NCI-H2107 (cell line): ENCODE data around the gene BBOF1.
"Not testable (repeated sequence)": the region's sequence is repeated elsewhere in the genome, so short reads cannot be mapped to it uniquely, and the experiment has no call there.

ENCODE experiments used
- DNase-seq: peaks from one replicate; lab custom pipeline; 2025; lab: John Stamatoyannopoulos, UW

Gene BBOF1

GRCh38 chr14:74018586-74019407, at the start of gene BBOF1, which contains the start of gene ENTPD5:
BBOF1 (plus strand) TSS chr14:74019349; CDS start chr14:74019479, 130 bp downstream.
ENTPD5 (minus strand) TSS chr14:74019288; CDS start chr14:73988102, 31,186 bp downstream.
- peak; percentile 84 for DNase-seq

DNA sequence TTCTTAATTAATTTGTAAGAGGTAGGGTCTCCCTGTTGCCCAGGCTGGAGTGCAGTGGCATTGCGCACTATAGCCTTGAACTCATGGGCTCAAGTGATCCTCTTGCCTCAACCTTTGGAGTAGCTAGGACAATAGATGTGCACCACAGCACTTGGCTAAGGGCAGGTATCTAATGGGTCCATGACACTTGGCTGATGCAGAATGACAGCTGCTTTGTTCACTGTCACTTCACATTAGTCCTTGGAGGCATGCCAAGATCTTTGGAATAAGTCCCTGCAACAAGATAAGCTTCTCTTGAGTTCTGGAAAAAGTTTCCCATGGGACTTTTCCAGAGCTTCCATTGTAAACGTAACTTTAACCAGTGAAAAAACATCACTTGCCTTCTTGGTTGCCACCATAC, 45.7 kb upstream of the BBOF1 start:
- DNase-seq, result peak; percentile 33

DNA sequence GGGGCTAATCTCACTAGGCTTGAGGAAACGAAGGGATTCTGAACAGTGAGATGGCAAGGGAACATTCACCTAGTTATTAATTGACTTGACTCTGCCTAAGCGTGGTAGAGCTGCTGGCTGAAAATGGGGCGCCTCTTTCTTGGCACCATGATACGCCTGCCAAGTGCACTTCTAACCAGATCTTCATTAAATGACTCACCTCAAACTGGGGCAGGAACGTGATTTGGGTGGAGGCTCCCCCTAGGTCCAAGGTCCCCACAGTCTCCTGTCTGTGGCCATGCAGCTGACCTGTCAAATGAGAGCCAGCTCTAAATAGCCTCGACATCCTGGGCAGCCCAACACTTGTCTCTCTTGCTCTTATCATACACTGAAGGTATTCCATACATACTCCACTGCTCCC, 43.0 kb upstream of the BBOF1 start:
- DNase-seq, result no peak

DNA sequence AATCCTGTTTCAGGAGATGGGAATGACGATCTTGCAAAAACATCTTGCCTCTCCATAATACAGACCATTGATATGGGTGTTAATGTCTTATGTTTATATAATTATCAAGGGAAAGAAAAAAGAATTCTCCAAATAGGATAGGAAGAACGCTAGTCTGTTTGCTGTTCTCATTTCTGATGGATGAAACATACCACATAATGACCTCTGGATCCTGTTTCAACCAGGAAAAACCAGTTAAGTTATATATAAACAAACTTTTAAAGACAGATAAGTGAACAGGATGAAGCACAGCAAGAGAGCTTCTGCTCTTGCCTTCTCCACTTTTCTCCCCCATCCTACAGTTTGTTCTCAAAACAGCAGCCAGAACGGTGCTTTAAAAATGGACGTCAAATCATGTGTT, 41.3 kb upstream of the BBOF1 start:
- no peak for DNase-seq

GRCh38 chr14:73988065-73988464, 31.1 kb upstream of the BBOF1 start:
- no peak for DNase-seq

- not testable (repeated sequence) for DNase-seq
Measured at GRCh38 chr14:73988656-73989055, 30.5 kb upstream of the BBOF1 start.

GRCh38 chr14:73991092-73991491, 28.1 kb upstream of the BBOF1 start:
- DNase-seq, result no peak

GRCh38 chr14:73994926-73995325, 24.2 kb upstream of the BBOF1 start:
- not testable (repeated sequence) for DNase-seq

DNA sequence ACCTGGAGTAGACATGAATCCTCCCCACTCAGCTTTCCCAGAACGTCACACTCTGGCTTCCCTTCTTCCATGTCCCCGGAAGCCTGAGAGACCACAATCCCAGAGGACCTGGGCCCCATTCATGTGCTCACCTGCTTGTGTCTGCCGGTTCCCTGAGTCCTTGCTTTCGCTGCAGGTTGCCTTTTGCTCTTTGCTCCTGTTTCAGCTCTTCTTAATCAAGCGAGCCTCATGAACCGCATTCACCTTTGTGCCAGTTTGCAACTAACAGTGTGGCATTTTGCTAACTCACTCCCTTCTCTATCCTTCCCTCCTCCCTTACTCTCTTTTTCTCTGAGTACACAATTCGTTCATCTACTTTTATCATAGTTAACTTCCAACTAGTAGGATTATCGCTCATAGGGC, 23.2 kb upstream of the BBOF1 start:
- peak; percentile 91 for DNase-seq

GRCh38 chr14:73996731-73997107, 22.4 kb upstream of the BBOF1 start:
- no peak for DNase-seq

GRCh38 chr14:73997108-73997943, 21.8 kb upstream of the BBOF1 start:
- DNase-seq, result no peak

- no peak for DNase-seq
Measured at GRCh38 chr14:73997944-73998447, 21.2 kb upstream of the BBOF1 start.

- no peak for DNase-seq
Measured at GRCh38 chr14:73998726-73999125, 20.4 kb upstream of the BBOF1 start.

DNA sequence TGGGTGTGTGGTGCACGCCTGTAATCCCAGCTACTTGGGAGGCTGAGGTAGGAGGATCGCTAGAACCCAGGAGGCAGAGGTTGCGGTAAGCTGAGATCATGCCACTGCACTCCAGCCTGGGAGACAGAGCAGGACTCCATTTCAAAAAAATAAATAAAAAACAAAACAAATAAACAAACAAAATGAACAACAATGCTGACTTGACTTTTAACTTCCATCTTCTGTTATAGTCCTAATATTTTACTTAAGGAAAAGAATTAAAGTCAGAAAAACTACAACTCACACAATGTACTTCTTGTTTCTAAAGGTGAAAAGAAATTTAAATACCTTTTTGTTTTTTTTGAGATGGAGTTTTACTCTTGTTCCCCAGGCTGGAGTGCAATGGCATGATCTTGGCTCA, 13.5 kb upstream of the BBOF1 start:
- DNase-seq, result not testable (repeated sequence)

GRCh38 chr14:74008843-74009499, 10.2 kb upstream of the BBOF1 start:
- DNase-seq, result no peak

DNA sequence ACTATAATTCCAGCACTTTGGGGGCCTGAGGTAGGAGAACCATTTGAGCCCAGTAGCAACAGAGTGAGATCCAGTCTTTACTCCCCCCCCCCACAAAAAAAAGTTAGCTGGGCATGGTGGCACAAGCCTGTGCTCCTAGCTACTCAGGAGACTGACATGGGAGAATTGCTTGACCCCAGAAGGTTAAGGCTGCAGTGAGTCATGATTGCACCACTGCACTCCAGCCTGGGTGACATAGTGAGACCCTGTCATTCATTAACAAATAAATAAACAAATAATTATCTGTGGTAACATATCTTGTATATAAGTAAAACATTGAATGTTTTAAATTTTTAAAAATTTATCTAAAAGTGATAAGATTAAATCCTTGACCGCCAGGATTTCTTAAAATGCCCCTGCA, 4.8 kb upstream of the BBOF1 start:
- no peak for DNase-seq

DNA sequence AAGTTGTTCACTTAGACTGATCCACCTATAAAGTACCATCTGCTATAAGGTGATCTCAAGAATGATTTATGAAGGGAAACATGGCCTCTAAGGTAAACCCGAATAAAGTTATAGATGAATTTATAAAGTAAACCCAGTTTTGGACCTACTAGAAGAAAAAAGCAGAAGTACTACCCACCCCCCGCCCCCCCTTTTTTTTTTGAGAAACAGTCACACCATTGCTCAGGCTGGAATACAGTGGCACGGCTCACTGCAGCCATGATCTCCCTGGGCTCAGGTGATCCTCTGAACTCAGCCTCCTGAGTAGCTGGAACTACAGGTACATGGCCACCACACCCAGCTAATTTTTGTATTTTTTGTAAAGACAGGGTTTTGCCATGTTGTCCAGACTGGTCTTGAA, 4.0 kb upstream of the BBOF1 start:
- no peak for DNase-seq

- DNase-seq, result no peak
Measured at GRCh38 chr14:74015963-74016362, 3.2 kb upstream of the BBOF1 start.

DNA sequence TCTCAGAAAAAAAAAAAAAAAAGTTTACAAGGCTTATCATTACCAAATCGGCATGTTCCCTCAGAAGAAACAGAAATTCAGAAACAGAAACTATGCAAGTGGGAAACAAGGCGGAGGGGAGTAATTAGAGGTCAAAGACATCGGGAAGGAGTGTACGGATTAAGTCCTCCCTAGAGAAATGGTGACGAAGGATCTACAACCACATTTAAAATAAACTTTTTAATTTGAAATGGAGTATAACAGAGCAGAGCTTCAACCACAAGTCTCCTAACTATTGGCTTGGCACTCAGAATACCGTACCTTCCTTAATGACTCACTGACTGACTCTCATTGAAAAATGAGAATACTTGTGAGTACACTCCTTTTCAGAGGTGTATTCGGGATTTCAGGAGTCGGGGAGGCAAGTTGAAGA, 969 bp upstream of the BBOF1 start:
- no peak for DNase-seq

DNA sequence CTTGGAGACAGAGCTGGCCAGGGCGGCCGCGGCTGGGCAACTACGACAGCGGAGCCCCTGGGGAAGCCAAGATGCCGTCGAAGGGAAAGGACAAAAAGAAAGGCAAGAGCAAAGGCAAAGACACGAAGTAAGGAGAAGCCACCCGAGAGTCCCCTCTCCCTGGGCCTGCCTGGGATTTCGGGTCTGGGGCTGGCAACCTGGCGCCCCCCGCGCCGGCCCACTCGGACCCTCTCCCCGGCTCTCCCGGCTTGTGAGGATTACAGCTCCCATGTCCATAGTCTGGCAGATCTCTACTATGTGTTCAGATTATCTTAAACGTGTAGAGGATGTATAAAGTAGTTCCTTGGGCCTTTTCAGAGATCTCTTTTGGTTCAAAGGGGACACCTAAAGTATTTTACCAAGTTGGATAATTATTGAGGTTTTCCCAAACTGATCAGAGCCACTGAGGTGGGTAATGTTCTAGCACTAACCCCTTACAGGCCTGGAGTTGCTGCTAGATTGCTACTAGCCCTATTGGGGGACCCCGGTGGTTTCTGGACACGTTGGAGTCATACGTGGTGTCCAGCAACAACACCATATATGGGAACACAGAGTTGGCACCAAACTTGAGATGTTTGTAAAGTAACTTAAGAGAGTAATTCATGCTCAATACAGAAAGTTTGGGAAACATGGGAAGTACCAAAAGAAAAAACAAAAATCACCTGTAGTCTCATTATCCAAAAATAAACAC, 424 bp downstream of the BBOF1 start:
- no peak for DNase-seq

DNA sequence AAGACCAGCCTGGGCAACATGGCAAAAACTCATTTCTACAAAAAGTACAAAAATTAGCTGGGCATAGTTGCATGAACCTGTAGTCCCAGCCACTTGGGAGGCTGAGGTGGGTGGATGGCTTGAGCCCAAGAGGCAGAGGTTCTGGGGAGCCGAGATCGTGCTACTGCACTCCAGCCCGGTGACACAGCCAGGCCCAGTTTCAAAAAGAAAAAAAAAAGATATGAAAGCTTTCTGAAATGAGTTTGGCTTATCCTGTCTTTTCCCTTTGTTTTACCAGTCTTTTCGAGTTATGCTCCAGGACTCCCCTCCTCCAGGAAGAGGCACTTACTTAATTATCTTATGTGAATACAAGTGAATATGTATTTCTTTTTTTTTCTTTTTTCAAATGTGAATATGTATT, 3.2 kb downstream of the BBOF1 start:
- DNase-seq, result no peak

DNA sequence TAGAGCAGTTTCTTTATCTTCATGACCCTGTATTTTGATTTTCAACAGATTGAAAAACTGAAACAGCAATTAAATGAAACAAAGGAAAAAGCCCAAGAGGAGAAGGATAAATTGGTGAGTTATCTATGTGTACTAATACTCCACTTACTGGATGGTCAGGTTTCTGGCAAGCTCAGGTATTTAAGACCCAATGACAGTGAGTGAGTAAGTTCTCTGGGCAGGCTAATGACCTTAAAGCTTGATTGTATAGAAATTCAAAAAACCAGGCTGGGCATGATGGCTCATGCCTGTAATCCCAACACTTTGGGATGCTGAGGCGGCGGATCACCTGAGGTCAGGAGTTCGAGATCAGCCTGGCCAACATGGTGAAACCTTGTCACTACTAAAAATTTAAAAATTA, 10.0 kb downstream of the BBOF1 start:
- no peak for DNase-seq
